Prostate gland (tissue), 2 donors: ENCODE measurements around the gene GIT2. TPM values are rescaled to one million over a fixed set of nuclear protein-coding genes. Genes with fewer than 3 reads are reported as not detected.
"Not testable (repeated sequence)": the region's sequence is repeated elsewhere in the genome, so short reads cannot be mapped to it uniquely, and the experiment has no call there.

Source experiments
- DNase-seq: peaks from one replicate; pipeline ENCODE4 v3.0.0-alpha.2; 2019; ENCODE audit warnings: low spot score
- H3K27ac ChIP-seq, 2 donors: fragments of 200-600 bp; sonication (generic); 2 replicates each; pipeline ENCODE4 v1.5.1; 2017 to 2019
- H3K27me3 ChIP-seq: fragments of 200-600 bp; sonication (generic); replicated peaks from 2 replicates; pipeline ENCODE4 v1.5.1; 2019; ENCODE audit not compliant: insufficient read depth
- H3K36me3 ChIP-seq, 2 donors: fragments of 200-600 bp; sonication (generic); 1 replicate in 1 of 2; 2 replicates in 1 of 2; pipeline versions ENCODE4 v1.5.1 to v1.8.1; 2017 to 2019
- H3K4me1 ChIP-seq: fragments of 200-600 bp; sonication (generic); replicated peaks from 2 replicates; pipeline ENCODE4 v1.5.1; 2019
- H3K4me3 ChIP-seq, 2 donors: fragments of 200-600 bp; sonication (generic); 2 replicates each; pipeline ENCODE4 v1.5.1; 2017 to 2019
- H3K9me3 ChIP-seq: fragments of 200-600 bp; sonication (generic); 2 replicates; pipeline ENCODE4 v1.5.1; 2017
- CTCF ChIP-seq, 4 experiments: fragments of 200-600 bp in 2 of 4; fragments of 450-650 bp in 2 of 4; sonication (generic) in 2 of 4; IDR thresholded peaks; 1 replicate in 3 of 4; 2 replicates in 1 of 4; pipeline ENCODE4 v1.5.1; 2016 to 2019; ENCODE audit warnings: antibody characterized with exemption in 4 of 4, mild to moderate bottlenecking in 2 of 4, moderate library complexity in 2 of 4
- POLR2A ChIP-seq: fragments of 450-650 bp; IDR thresholded peaks from one replicate; pipeline ENCODE4 v1.6.1; 2016; ENCODE audit warnings: antibody characterized with exemption, mild to moderate bottlenecking
- POLR2AphosphoS5 ChIP-seq: sonication (generic); formaldehyde crosslinking; IDR thresholded peaks from one replicate; pipeline ENCODE4 v1.6.1; 2017; ENCODE audit warnings: antibody characterized with exemption
- WGBS: methylation state at CpG from one replicate; pipeline ENCODE4 v1.1.5; 2018; 5-methylcytosine and 5-hydroxymethylcytosine counted together
- intact Hi-C: fragments of 100-400 bp; cut with DNase I; formaldehyde crosslinking; loops from one replicate; pipeline ENCODE4 v1.14.2; 2022
- total RNA-seq, 2 donors: library from RNA; depleted of rRNA; stranded (reverse); fragments of >200 nt; gene quantifications; one replicate each; pipeline ENCODE4 v1.1.0, GENCODE V29; 2016

GIT2 gene
- total RNA-seq, 2 donors from 2014 or later = 20.9 to 43.3 TPM

GRCh38 chr12:109991586-109991985 lies 4.6 kb downstream of the GIT2 start:
- WGBS = 93% methylated on average over 5 of the region's 5 CpGs
- intact Hi-C loops = loop anchor here (5.0 kb wide), 1 partner anchor 59 kb away; no protein-coding TSS in a partner anchor
- Histone ChIP-seq H3K9me3 (no peaks in the 10 kb centered on the region), H3K27me3 (no peaks in the 10 kb centered on the region), H3K27ac (no peak overlapping the region), H3K4me1 (no peaks in the 10 kb centered on the region), H3K4me3 (no peak overlapping the region), H3K36me3 (peaks cover 0 to 4% of the 10 kb centered on the region in 2 donors)
- no peak for TF ChIP-seq POLR2A
- TF ChIP-seq CTCF (IDR thresholded peaks at IDR 0.05) = no peak
- no peak for TF ChIP-seq POLR2AphosphoS5
- no peak for DNase-seq

- WGBS = 81% methylated on average over 5 of the region's 5 CpGs
- TF ChIP-seq CTCF (IDR thresholded peaks at IDR 0.05) (no peak), POLR2AphosphoS5 (no peak), POLR2A (no peak)
- Histone ChIP-seq H3K4me3 (no peak overlapping the region), H3K27me3 (no peaks in the 10 kb centered on the region), H3K27ac (no peak overlapping the region), H3K36me3 (peaks cover 0 to 4% of the 10 kb centered on the region in 2 donors), H3K9me3 (no peaks in the 10 kb centered on the region), H3K4me1 (no peaks in the 10 kb centered on the region)
- intact Hi-C loops = no loop called here
- DNase-seq = no peak
Observed at GRCh38 chr12:109989380-109989779, 6.8 kb downstream of the GIT2 start.

- Histone ChIP-seq H3K4me1 (no peaks in the 10 kb centered on the region), H3K27me3 (no peaks in the 10 kb centered on the region), H3K36me3 (peaks cover 0 to 4% of the 10 kb centered on the region in 2 donors), H3K4me3 (no peak overlapping the region), H3K27ac (no peak overlapping the region), H3K9me3 (no peaks in the 10 kb centered on the region)
- TF ChIP-seq POLR2A (no peak), CTCF (IDR thresholded peaks at IDR 0.05) (no peak), POLR2AphosphoS5 (no peak)
- WGBS = 83% methylated on average over 8 of the region's 8 CpGs
- intact Hi-C loops = no loop called here
- DNase-seq = no peak
Observed at GRCh38 chr12:109988903-109989302, 7.3 kb downstream of the GIT2 start.

GRCh38 chr12:109988274-109988673 lies 7.9 kb downstream of the GIT2 start:
- Histone ChIP-seq H3K9me3 (no peaks in the 10 kb centered on the region), H3K4me1 (no peaks in the 10 kb centered on the region), H3K36me3 (peaks cover 0 to 4% of the 10 kb centered on the region in 2 donors), H3K27me3 (no peaks in the 10 kb centered on the region), H3K4me3 (no peak overlapping the region), H3K27ac (no peak overlapping the region)
- intact Hi-C loops = no loop called here
- no peak for TF ChIP-seq POLR2A
- TF ChIP-seq POLR2AphosphoS5 = no peak
- no peak for TF ChIP-seq CTCF (IDR thresholded peaks at IDR 0.05)
- WGBS = 88% methylated on average over 10 of the region's 10 CpGs
- no peak for DNase-seq

- Histone ChIP-seq H3K27ac (no peak overlapping the region), H3K36me3 (peaks cover 0 to 8% of the 10 kb centered on the region in 2 donors), H3K27me3 (no peaks in the 10 kb centered on the region), H3K4me3 (no peak overlapping the region), H3K4me1 (no peaks in the 10 kb centered on the region), H3K9me3 (no peaks in the 10 kb centered on the region)
- DNase-seq = no peak
- TF ChIP-seq POLR2AphosphoS5 (no peak), POLR2A (no peak), CTCF (IDR thresholded peaks at IDR 0.05) (no peak)
- 88% methylated on average over 8 of the region's 8 CpGs for WGBS
- intact Hi-C loops = no loop called here
Observed at GRCh38 chr12:109987615-109988014, 8.6 kb downstream of the GIT2 start.

GRCh38 chr12:109986236-109986635 lies 9.9 kb downstream of the GIT2 start:
- DNase-seq, H3K27ac ChIP-seq, H3K4me3 ChIP-seq, intact Hi-C loops, H3K36me3 ChIP-seq, H3K9me3 ChIP-seq, H3K27me3 ChIP-seq, H3K4me1 ChIP-seq: not testable (repeated sequence)
- 96% methylated on average over 16 of the region's 16 CpGs for WGBS
